Measurements from ENCODE around the gene KRT5. TPM values are rescaled to one million over a fixed set of nuclear protein-coding genes. Genes with fewer than 3 reads are reported as not detected.

Gene KRT5
- total and polyA plus RNA-seq, 2 experiments from 2014 or later: not detected

GRCh38 chr12:52515319-52515646 lies 4.9 kb downstream of the KRT5 start:
- Mint-ChIP-seq H3K9me3 (peaks cover 11% of the 10 kb centered on the region), H3K36me3 (ENCODE audit: low read depth) (0 out of 3 replicates have a peak, but pooled peaks cover 7% of the 10 kb centered on the region), H3K27ac (no peak overlapping the region), H3K4me1 (no peaks in the 10 kb centered on the region), H3K4me3 (no peak overlapping the region), H3K27me3 (ENCODE audit: insufficient read depth, low read depth, poor library complexity) (peaks cover 4% of the 10 kb centered on the region)
- Histone ChIP-seq H3K4me1 (ENCODE audit: insufficient read depth) (no peaks in the 10 kb centered on the region), H3F3A (replicated peaks; ENCODE audit: low read depth) (no peaks in the 10 kb centered on the region), H2AFZ (no peak overlapping the region), H3K36me3 (ENCODE audit: insufficient read depth) (no peaks in the 10 kb centered on the region), H4K20me1 (replicated peaks; ENCODE audit: insufficient read depth) (no peaks in the 10 kb centered on the region), H3K4me2 (no peak overlapping the region), H3K9me2 (ENCODE audit: insufficient read depth) (0 out of 2 replicates have a peak, but pooled peaks cover 3% of the 10 kb centered on the region), H3K27me3 (ENCODE audit: insufficient read depth) (no peaks in the 10 kb centered on the region), H3K27ac (ENCODE audit: low read depth) (no peak overlapping the region), H3K4me3 (no peak overlapping the region), H3K79me2 (replicated peaks; ENCODE audit: insufficient read depth) (no peaks in the 10 kb centered on the region)
- TF ChIP-seq, protein P1, sequence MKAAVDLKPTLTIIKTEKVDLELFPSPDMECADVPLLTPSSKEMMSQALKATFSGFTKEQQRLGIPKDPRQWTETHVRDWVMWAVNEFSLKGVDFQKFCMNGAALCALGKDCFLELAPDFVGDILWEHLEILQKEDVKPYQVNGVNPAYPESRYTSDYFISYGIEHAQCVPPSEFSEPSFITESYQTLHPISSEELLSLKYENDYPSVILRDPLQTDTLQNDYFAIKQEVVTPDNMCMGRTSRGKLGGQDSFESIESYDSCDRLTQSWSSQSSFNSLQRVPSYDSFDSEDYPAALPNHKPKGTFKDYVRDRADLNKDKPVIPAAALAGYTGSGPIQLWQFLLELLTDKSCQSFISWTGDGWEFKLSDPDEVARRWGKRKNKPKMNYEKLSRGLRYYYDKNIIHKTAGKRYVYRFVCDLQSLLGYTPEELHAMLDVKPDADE (IDR thresholded peaks at IDR 0.05): no peak
- TF ChIP-seq NANOG (IDR thresholded peaks at IDR 0.05; ENCODE audit: borderline replicate concordance) (no peak), STAT1 (IDR thresholded peaks at IDR 0.05; ENCODE audit: unreplicated experiment) (no peak), ZNF114 (CRISPR knock-in tag; IDR thresholded peaks at IDR 0.05) (no peak), ZNF331 (CRISPR knock-in tag; IDR thresholded peaks at IDR 0.05; ENCODE audit: low read depth) (no peak), CREB1 (CRISPR knock-in tag; IDR thresholded peaks at IDR 0.05; ENCODE audit: low read depth) (no peak), EZH2phosphoT487 (IDR thresholded peaks at IDR 0.05; ENCODE audit: unreplicated experiment) (no peak), EZH2 (IDR thresholded peaks at IDR 0.05; ENCODE audit: low read depth, unreplicated experiment) (no peak), POLR2AphosphoS5 (IDR thresholded peaks at IDR 0.05; ENCODE audit: low read depth) (no peak), JUNB (IDR thresholded peaks at IDR 0.05; ENCODE audit: unreplicated experiment) (no peak), ZNF462 (CRISPR knock-in tag; IDR thresholded peaks at IDR 0.05) (no peak)
- TF ChIP-seq, protein P2, sequence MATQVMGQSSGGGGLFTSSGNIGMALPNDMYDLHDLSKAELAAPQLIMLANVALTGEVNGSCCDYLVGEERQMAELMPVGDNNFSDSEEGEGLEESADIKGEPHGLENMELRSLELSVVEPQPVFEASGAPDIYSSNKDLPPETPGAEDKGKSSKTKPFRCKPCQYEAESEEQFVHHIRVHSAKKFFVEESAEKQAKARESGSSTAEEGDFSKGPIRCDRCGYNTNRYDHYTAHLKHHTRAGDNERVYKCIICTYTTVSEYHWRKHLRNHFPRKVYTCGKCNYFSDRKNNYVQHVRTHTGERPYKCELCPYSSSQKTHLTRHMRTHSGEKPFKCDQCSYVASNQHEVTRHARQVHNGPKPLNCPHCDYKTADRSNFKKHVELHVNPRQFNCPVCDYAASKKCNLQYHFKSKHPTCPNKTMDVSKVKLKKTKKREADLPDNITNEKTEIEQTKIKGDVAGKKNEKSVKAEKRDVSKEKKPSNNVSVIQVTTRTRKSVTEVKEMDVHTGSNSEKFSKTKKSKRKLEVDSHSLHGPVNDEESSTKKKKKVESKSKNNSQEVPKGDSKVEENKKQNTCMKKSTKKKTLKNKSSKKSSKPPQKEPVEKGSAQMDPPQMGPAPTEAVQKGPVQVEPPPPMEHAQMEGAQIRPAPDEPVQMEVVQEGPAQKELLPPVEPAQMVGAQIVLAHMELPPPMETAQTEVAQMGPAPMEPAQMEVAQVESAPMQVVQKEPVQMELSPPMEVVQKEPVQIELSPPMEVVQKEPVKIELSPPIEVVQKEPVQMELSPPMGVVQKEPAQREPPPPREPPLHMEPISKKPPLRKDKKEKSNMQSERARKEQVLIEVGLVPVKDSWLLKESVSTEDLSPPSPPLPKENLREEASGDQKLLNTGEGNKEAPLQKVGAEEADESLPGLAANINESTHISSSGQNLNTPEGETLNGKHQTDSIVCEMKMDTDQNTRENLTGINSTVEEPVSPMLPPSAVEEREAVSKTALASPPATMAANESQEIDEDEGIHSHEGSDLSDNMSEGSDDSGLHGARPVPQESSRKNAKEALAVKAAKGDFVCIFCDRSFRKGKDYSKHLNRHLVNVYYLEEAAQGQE (IDR thresholded peaks at IDR 0.05; ENCODE audit: unreplicated experiment): no peak
- TF ChIP-seq, protein P3, sequence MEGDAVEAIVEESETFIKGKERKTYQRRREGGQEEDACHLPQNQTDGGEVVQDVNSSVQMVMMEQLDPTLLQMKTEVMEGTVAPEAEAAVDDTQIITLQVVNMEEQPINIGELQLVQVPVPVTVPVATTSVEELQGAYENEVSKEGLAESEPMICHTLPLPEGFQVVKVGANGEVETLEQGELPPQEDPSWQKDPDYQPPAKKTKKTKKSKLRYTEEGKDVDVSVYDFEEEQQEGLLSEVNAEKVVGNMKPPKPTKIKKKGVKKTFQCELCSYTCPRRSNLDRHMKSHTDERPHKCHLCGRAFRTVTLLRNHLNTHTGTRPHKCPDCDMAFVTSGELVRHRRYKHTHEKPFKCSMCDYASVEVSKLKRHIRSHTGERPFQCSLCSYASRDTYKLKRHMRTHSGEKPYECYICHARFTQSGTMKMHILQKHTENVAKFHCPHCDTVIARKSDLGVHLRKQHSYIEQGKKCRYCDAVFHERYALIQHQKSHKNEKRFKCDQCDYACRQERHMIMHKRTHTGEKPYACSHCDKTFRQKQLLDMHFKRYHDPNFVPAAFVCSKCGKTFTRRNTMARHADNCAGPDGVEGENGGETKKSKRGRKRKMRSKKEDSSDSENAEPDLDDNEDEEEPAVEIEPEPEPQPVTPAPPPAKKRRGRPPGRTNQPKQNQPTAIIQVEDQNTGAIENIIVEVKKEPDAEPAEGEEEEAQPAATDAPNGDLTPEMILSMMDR (conservative IDR thresholded peaks at IDR 0.05; ENCODE audit: low read depth in 2 of 2): no peak
- DNase-seq (ENCODE audit: low spot score) (no peak), ATAC-seq (no peak)
